Erythroblast (primary cell): ENCODE measurements around the gene PDIA5.

Experiments used
- DNase-seq, 2 experiments: peaks; one replicate each; lab custom pipeline; 2025; lab: John Stamatoyannopoulos, UW
- GATA1 ChIP-seq: IDR thresholded peaks from 2 replicates; pipeline ENCODE4 v1.6.1; 2011; ENCODE audit warnings: low read depth, mild to moderate bottlenecking, control low read depth, low read length, moderate library complexity
- POLR2A ChIP-seq: IDR thresholded peaks from 2 replicates; pipeline ENCODE4 v1.6.1; 2011; ENCODE audit warnings: mild to moderate bottlenecking, low read length

The PDIA5 gene

DNA sequence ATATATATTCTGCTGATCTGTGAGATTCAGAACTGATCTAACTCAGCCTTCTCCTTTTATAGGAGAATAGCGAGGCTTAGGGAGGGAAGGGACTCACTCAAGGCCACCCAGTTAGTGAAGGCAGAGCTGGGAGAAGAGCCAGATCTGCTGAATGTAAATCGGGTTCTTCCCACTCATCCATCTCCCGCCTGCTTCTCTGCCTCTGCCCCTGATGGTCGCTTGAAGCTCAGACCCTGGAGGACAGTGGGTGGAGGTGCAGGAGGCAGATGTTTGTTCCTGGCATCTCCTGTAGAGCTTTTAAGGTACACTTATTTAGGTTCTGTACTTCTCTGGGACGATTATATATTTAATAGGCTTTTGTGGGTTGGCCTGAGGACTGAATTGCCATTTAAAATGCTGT, 4.3 kb downstream of the PDIA5 start:
- DNase-seq: no peak
- TF ChIP-seq GATA1: no peak
- TF ChIP-seq POLR2A: no peak

DNA sequence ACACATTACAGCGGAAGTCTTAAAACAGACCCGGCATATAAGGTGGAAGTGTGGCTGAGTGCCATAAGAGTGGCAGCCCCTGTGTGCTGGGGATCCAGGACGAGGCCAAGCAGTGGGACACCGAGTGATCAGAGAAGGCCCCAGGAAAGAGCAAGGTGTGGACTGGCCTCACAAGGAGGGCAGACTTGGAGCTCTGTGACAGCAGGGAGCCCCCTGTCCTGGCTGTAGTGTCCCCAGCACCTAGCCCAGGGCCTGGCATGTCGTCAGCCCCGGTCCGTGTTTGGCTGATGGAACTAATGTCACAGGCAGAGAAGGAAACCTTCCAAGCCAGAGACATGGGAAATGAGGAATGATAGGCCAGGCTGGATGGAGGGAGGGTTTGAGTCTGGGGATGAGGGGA, 4.8 kb downstream of the PDIA5 start:
- no peak for DNase-seq
- TF ChIP-seq POLR2A (no peak), GATA1 (no peak)

DNA sequence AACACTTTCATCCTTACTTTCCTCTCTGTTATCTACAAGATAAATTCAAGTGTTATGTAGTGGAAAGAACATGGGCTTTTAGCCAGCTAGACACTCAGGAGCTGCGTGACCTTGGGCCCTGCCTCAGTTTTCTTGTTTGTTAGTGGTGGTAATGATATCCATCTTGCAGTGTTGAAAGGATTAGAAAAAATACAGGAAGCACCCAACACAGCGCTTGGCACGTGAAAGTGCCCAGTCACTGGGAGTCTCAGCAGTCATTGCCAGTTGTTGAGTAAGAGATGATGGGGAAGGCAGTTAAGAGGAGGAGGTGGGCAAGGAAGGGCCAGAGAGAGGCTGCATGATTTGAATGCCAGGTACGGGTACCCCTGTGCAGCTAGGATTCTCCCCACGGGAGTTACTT, 5.3 kb downstream of the PDIA5 start:
- peak in 1 of 2 experiments; percentile 38 for DNase-seq
- TF ChIP-seq POLR2A: no peak
- no peak for TF ChIP-seq GATA1

- no peak for TF ChIP-seq POLR2A
- no peak for TF ChIP-seq GATA1
- DNase-seq: no peak
Observed at GRCh38 chr3:123072564-123072963, 5.7 kb downstream of the PDIA5 start.

DNA sequence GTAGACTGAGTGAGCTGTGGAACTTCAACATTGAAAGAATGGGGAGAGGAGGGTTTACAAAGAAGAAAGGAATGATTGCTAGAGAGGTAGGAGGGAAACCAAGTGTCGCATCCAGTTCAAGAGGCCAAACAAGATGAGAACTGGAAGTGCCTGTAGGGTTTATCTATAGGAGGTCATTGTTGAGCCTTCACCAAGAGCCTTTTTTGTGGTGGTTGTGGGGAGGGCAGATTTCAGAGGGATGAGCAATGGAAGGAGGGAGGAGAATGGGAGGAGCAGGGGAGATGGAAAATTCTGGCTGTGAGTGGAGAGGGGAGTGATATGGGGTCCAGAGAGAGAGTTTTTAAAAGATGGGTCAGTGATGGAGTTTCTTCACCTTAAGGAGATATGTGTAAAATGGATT, 8.5 kb downstream of the PDIA5 start:
- DNase-seq: no peak
- no peak for TF ChIP-seq GATA1
- TF ChIP-seq POLR2A: no peak

- no peak for TF ChIP-seq POLR2A
- no peak for TF ChIP-seq GATA1
- DNase-seq: no peak
Observed at GRCh38 chr3:123076112-123076495, 9.3 kb downstream of the PDIA5 start.

DNA sequence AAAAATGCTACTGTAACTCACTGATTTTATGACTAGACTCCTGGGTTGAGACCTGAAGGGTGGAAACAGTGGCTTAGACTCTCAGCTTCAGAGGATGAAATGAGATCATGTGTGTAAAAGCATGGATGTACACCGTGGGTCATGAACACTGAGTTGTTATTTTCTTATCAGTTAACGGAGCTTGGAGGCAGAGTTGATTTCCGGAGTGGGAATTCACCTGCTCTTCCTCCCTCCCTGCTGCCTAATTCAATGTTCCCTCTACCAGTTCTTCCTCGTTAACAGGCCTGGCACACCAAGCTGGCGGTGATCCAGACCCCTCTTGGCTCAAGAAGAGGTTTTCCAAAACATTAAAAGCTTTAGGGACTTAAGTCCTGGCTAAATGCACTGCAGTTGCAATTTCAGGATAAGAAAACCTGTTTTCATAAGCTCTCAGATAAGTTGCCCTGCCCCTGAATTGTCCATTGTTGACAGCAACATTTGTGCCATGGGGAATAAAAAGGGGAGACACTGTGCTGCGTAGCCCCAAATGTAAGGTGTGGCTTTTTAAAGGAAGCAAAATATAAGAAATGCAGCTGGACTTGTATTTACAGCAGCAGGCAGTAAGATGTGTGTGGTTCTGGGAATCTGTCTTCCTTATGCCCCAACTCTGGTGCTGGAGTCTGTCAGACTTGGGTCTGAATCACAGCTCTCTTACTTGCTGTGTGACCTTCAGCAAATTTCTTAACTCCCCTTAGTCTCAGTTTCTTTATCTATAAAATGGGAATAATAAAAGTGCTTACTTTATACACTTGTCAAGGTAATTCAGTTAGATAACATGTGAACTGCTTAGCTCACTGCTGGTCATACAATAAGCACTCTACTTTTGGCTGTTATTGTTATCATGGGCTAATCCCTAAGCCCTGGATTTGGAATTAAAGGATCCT, 9.9 kb downstream of the PDIA5 start:
- DNase-seq: peak in 1 of 2 experiments; percentile 9
- TF ChIP-seq POLR2A: no peak
- TF ChIP-seq GATA1: no peak

DNA sequence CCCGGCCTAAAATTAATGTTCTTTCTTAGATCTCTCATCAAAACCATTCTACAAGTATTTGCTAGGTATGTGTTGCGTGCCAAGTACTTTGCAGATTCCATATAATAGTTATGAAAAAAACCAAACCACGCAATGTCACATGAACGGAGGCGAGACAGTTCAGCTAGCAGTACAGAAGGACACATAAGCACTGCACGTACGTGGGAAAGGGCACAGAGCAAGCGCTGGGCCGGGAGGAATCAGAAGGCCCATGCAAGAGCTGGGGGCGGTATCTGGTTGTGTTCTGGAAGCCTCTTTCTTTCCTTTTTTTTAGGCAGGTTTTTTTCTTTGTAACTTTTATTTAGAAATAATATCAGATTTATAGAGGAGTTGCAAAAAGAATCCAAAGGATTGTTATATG, 11.3 kb downstream of the PDIA5 start:
- no peak for TF ChIP-seq POLR2A
- TF ChIP-seq GATA1: no peak
- DNase-seq: no peak

DNA sequence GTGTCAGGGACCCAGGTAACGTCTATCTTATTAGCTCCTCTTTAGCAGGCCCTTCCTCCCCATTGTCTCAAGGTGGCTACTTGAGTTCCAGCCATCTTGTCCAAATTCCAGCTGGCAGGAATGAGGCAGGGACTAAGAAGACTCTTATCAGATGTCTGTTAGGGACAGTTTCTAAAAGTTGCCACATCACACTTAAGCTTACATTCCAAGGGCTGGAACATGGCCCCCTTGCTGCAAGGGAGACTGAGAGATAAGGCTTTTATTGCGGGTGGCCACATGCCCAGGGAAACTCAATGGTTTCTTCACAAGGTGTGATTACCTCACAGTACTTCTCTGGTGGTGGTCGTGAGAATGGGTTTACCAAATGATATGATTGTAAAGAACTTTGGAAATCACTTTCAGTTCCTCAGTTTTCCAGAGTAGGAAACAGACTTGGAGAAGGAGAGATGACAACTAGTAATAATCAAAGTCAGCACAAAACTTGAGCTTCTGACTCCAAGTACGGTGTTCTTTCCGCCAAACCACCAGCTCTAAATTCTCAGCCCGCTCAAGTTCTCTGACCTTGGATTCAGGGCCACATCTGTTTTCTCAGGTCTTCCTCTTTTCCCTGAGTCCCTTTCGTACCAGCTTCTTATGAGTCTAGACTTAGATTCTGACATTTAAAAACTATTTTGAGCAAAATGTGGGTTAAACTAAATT, 14.2 kb downstream of the PDIA5 start:
- TF ChIP-seq GATA1 (no peak), POLR2A (no peak)
- DNase-seq: peak; percentile 54 to 74

DNA sequence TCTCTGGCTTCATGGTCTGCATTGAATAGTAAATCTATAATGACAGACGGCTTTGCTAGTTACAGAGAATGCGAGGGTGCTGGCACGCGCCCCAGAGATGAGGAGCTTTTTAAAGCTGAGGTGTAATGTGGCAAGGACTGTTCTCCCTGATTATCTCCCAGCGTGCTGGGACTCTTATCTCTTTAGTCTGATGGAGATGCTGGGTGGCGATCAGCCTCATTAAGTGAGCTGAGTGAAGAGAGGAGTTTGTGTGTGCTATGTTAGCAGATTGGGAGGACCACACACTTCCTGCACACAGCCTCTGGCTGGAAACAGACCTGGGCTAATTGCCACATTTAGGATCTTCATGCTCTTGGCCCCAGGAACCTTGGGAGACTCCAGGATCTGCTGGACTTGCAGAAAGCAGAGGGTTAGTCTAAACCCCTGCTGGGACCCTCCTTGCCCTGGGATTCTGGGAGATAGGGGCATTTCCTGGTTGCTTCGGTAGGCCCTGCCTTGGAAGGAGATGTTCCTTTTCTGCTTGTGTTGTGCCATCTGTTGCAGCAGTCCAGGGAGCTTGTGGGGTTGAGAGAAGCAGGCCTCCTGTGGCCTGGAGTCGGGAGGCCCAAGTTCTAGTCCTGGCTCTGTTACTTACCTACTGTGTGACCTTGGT, 15.0 kb downstream of the PDIA5 start:
- DNase-seq: peak in 1 of 2 experiments; percentile 52
- TF ChIP-seq POLR2A (no peak), GATA1 (no peak)

DNA sequence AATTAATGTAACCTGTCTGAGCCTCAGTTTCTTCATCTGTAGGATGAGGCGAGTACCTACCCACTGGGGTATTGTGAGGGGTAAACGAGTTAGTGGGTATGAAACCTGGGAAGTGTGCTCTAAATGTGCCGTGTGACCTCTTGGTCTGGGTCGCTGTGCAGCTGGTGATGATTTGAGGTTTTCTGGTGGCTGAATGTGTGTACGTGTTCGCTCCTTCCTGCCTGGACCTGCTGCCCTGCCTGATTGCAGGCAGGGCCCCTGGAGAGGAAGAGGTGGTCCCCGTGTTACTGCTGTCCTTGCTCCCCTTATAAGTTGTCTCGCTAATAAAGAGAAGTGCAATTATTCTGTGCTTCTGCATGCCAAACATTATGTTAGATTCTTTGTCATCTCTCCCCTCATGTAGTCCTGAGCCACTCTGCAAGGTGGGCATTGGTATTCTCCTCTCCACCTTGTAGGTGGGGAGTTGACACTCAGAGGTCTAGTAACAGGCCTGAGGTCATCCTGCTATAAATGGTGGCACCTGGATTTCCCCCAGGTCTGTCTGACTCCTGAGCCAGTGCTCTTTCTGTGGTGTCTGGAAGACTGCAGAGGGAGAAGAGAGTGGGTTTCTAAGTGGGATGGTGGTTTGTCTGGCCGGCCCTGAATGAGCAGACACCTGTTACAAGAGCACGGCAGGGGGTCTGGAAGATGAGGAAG, 15.7 kb downstream of the PDIA5 start:
- DNase-seq: peak in 1 of 2 experiments; percentile 6
- TF ChIP-seq GATA1 (no peak), POLR2A (no peak)

DNA sequence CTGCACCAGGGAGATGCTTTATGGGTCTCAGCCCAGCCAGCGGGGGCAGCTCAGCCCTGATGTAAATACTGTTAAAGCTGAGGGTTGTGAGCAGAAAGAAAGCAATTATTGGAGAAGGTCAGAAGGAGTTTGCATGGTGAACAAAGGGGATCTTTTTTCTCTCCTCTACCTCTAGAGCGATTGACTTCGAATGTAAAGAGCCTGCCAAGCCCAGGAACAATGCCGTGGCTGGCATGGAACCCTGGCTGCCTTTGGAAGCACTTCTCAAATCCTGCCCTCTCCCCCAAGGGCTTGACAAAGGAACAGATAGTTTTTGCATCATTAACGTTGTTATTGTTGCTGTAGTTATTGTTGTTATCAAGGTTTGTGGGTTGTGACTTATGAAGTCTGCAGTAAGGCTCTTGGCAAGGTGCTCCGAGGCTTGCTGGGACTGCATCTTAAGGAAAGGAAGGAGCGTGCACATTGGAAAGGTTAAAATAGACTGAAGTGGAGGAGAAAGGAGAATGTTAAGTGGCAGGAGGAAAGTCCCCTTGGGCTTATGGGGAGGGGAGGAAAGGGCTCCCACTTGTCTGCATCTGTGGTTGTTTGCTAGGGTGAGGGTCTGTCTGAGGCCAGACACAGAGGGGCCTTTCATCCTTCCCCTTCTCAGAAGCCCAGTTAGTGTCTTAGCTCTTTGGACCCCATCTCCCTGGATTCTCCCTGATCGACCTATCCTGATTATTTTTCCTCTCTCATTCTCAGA, 16.7 kb downstream of the PDIA5 start:
- TF ChIP-seq POLR2A (no peak), GATA1 (no peak)
- DNase-seq: no peak

GRCh38 chr3:123084192-123084591, 17.4 kb downstream of the PDIA5 start:
- no peak for TF ChIP-seq POLR2A
- no peak for TF ChIP-seq GATA1
- DNase-seq: no peak
